HG03045 (cell line): ENCODE results near the gene OTOL1.

Experiments used
- ATAC-seq: cut with Tn5 transposase; IDR thresholded peaks from one replicate; pipeline ENCODE4 v1.9.1; 2021; ENCODE audit warnings: mild to moderate bottlenecking, moderate library complexity; ENCODE audit not compliant: unreplicated experiment

OTOL1 gene

GRCh38 chr3:161540594-161540993, 44.0 kb downstream of the OTOL1 start:
- ATAC-seq: peak; percentile 43

- no peak for ATAC-seq
These were observed 49.2 kb downstream of the OTOL1 start for GRCh38 chr3:161545824-161546223.

GRCh38 chr3:161548301-161548700, 51.7 kb downstream of the OTOL1 start:
- no peak for ATAC-seq

GRCh38 chr3:161549261-161549660, 52.7 kb downstream of the OTOL1 start:
- no peak for ATAC-seq

GRCh38 chr3:161550491-161551195, 54.0 kb downstream of the OTOL1 start:
- ATAC-seq: no peak

GRCh38 chr3:161551697-161552096, 55.1 kb downstream of the OTOL1 start:
- ATAC-seq: no peak

GRCh38 chr3:161552984-161553560, 56.5 kb downstream of the OTOL1 start:
- no peak for ATAC-seq
